PFSK-1 (cell line): ENCODE data around the gene LRMDA.

ENCODE experiments used
- FOXP2 ChIP-seq: optimal IDR thresholded peaks from 2 replicates; pipeline ENCODE3; 2011; ENCODE audit warnings: borderline replicate concordance, control low read depth, inconsistent platforms; ENCODE audit not compliant: insufficient read depth; ENCODE audit errors: extremely low read length, extremely low read depth
- POLR2AphosphoS5 ChIP-seq: IDR thresholded peaks from 2 replicates; pipeline ENCODE4 v1.6.1; 2012; ENCODE audit warnings: low read depth, mild to moderate bottlenecking, control low read depth, low read length, moderate library complexity
- TAF1 ChIP-seq: IDR thresholded peaks from 2 replicates; pipeline ENCODE4 v1.6.1; 2012; ENCODE audit warnings: low read length, control low read depth, borderline replicate concordance; ENCODE audit not compliant: insufficient read depth
- TF ChIP-seq, protein P1 (sequence below), 2 experiments: IDR thresholded peaks; 2 replicates each; pipeline versions ENCODE4 v1.6.1 to v1.8.0; 2011 to 2012; ENCODE audit warnings: low read depth in 2 of 2, low read length in 2 of 2, control low read depth in 1 of 2, inconsistent platforms in 1 of 2, mild to moderate bottlenecking in 1 of 2, moderate library complexity in 1 of 2; ENCODE audit not compliant: insufficient read depth in 1 of 2

DNA sequence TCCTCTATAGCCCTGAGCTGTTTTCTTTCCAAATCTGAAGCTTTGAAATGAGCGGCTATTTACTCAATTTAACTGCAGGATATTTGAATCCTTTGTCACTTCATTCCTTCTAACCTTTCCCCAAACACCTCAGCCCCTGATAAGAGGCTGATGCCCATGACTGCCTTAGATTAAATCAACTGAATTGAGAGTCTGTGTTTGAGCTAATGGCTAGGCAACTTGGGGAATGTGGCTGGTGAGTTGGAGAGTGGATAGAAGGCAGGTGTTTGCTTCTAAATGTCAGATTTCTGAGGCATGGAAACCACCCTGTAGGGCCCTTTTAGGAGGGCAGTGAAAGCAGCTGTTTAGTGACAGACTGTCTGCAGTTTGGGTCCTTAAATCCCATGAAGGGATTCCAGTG lies 759.9 kb downstream of the LRMDA start:
- TF ChIP-seq FOXP2 (no peak), POLR2AphosphoS5 (no peak), TAF1 (no peak)
- TF ChIP-seq, protein P1, sequence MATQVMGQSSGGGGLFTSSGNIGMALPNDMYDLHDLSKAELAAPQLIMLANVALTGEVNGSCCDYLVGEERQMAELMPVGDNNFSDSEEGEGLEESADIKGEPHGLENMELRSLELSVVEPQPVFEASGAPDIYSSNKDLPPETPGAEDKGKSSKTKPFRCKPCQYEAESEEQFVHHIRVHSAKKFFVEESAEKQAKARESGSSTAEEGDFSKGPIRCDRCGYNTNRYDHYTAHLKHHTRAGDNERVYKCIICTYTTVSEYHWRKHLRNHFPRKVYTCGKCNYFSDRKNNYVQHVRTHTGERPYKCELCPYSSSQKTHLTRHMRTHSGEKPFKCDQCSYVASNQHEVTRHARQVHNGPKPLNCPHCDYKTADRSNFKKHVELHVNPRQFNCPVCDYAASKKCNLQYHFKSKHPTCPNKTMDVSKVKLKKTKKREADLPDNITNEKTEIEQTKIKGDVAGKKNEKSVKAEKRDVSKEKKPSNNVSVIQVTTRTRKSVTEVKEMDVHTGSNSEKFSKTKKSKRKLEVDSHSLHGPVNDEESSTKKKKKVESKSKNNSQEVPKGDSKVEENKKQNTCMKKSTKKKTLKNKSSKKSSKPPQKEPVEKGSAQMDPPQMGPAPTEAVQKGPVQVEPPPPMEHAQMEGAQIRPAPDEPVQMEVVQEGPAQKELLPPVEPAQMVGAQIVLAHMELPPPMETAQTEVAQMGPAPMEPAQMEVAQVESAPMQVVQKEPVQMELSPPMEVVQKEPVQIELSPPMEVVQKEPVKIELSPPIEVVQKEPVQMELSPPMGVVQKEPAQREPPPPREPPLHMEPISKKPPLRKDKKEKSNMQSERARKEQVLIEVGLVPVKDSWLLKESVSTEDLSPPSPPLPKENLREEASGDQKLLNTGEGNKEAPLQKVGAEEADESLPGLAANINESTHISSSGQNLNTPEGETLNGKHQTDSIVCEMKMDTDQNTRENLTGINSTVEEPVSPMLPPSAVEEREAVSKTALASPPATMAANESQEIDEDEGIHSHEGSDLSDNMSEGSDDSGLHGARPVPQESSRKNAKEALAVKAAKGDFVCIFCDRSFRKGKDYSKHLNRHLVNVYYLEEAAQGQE (IDR thresholded peaks at IDR 0.05; ENCODE audit: insufficient read depth in 1 of 2, low read depth in 2 of 2, low read length in 2 of 2) = no peak
